ENCODE measurements around the gene THSD4. TPM values are rescaled to one million over a fixed set of nuclear protein-coding genes. Genes with fewer than 3 reads are reported as not detected.

THSD4 gene
- total and polyA plus RNA-seq, 2 of the 4 experiments (the other 2 are of a cell fraction) = 25.5 to 31.1 TPM

DNA sequence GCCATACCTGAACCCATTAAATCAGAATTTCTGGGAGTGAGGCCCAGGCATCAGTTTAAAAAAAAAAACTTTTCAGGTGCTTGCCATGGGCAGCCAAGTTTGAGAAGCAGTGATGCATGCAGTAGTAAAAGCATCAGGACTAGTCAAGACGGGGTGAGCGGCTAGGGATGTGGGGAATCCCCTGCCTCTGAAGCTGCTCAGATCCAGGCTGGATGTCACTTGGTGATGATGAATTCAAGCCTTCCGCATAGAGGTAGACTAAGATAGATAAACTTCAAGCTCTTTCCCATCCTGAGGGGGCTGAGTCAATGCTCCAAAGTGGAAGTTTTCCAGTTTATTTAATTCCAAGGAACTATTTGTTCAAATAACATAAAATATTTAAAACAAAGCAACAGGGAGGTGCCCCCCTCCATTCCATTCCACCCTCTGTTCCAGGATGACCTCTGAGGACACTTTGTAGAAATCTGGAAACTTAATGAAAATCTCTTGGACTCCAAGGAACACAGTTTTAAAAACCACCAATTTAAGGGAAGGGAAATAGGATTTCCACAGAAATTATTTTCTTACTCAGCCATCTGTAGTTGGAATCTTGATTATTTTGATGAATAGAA lies 594.6 kb downstream of the THSD4 start:
- no peak overlapping the region for H3K14ac ChIP-seq (replicated peaks; ENCODE audit: low read depth, low read length)
- POLR2A ChIA-PET (ENCODE audit: unreplicated experiment) = no interaction called here
- H3K27me3 ChIP-seq (ENCODE audit: control insufficient read depth, insufficient read depth, low read length) = no peaks in the 10 kb centered on the region
- H3K27ac ChIP-seq (ENCODE audit: insufficient read depth, low read length) = no peak overlapping the region
- H3K56ac ChIP-seq (ENCODE audit: extremely low read depth, insufficient read depth, low read length) = no peak overlapping the region
- BruUV-seq (replicated peaks) = no TSS peak
- no peak overlapping the region for H3K9ac ChIP-seq (ENCODE audit: low read depth, low read length)
- H2BK120ac ChIP-seq (ENCODE audit: low read depth, low read length) = no peak overlapping the region
- H4K20me1 ChIP-seq (ENCODE audit: insufficient read depth, low read length) = peaks cover 5% of the 10 kb centered on the region; the same call in 1 of the 2 replicates
- H3K4me3 ChIP-seq (ENCODE audit: insufficient read depth, low read depth, low read length) = no peak overlapping the region
- H4K5ac ChIP-seq (ENCODE audit: low read depth, low read length) = no peak overlapping the region
- dilution Hi-C loops (cut with HindIII; ENCODE audit: low sequenced_read_pairs, unreplicated experiment) = no loop called here
- no peak overlapping the region for H4K8ac ChIP-seq (ENCODE audit: low read depth in 2 of 2, low read length in 2 of 2)
- H2AK9ac ChIP-seq (replicated peaks; ENCODE audit: low read depth, low read length, poor library complexity) = no peak overlapping the region
- H3K23ac ChIP-seq (ENCODE audit: low read depth, low read length) = no peak overlapping the region
- peaks cover 26% of the 10 kb centered on the region for H3K4me1 ChIP-seq (ENCODE audit: control insufficient read depth, insufficient read depth, low read length)
- H2AK5ac ChIP-seq (ENCODE audit: low read depth, low read length) = no peak overlapping the region
- no peak overlapping the region for H2BK20ac ChIP-seq (ENCODE audit: low read depth, low read length)
- no peak overlapping the region for H2BK15ac ChIP-seq (ENCODE audit: low read depth, low read length)
- ATAC-seq (ENCODE audit: low read depth) (no peak), DNase-seq (no peak)
- H3K9me1 ChIP-seq (ENCODE audit: insufficient read depth, low read length) = peaks cover 21% of the 10 kb centered on the region
- no peak overlapping the region for H3K18ac ChIP-seq (ENCODE audit: low read depth, low read length)
- TF ChIP-seq, protein P1, sequence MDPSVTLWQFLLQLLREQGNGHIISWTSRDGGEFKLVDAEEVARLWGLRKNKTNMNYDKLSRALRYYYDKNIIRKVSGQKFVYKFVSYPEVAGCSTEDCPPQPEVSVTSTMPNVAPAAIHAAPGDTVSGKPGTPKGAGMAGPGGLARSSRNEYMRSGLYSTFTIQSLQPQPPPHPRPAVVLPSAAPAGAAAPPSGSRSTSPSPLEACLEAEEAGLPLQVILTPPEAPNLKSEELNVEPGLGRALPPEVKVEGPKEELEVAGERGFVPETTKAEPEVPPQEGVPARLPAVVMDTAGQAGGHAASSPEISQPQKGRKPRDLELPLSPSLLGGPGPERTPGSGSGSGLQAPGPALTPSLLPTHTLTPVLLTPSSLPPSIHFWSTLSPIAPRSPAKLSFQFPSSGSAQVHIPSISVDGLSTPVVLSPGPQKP (IDR thresholded peaks at IDR 0.05; ENCODE audit: borderline replicate concordance, low read depth, low read length) = no peak
- peaks cover 0 to 27% of the 10 kb centered on the region in 2 experiments; a peak in 2 of 4 replicates for H3K79me1 ChIP-seq (ENCODE audit: low read depth in 1 of 2, low read length in 2 of 2)
- in situ Hi-C loops (cut with MboI; ENCODE audit: low sequenced_read_pairs) = no loop called here
- intact Hi-C loops (cut with micrococcal nuclease) = no loop called here
- H4K91ac ChIP-seq (ENCODE audit: insufficient read depth, low read depth, low read length) = no peak overlapping the region
- H3K4me2 ChIP-seq (ENCODE audit: low read depth, low read length) = no peak overlapping the region
- no peak overlapping the region for H3K4ac ChIP-seq (ENCODE audit: low read depth, low read length)
- H3K36me3 ChIP-seq (ENCODE audit: control insufficient read depth, insufficient read depth, low read length) = no peaks in the 10 kb centered on the region
- H3K9me3 ChIP-seq (ENCODE audit: control insufficient read depth, insufficient read depth, low read length) = no peaks in the 10 kb centered on the region
- no peak overlapping the region for H2BK5ac ChIP-seq (ENCODE audit: low read depth, low read length, poor library complexity, severe bottlenecking)
- no peak overlapping the region for H2AFZ ChIP-seq (replicated peaks; ENCODE audit: low read length, poor library complexity)
- no CpG with 5 or more reads among the region's 3 CpGs for WGBS, 2 experiments (ENCODE audit: extremely low coverage in 2 of 2, insufficient read length in 1 of 2)
- CTCF ChIA-PET = interaction anchor here (0.7 to 0.8 kb wide), 3 partner anchors 37 to 57 kb away, joined by 3 to 4 read pairs (median 3); no protein-coding TSS in a partner anchor

Measured in IMR-90 (cell line).